HepG2 (cell line): Measurements from ENCODE around the gene ANKRD2. TPM values are rescaled to one million over a fixed set of nuclear protein-coding genes. Genes with fewer than 3 reads are reported as not detected.
A peak's percentile ranks its signal among the peaks of the same experiment; 100 is the strongest.
"Not testable (repeated sequence)": the region's sequence is repeated elsewhere in the genome, so short reads cannot be mapped to it uniquely, and the experiment has no call there.

Experiments
- ATAC-seq: fragments of 200-7000 bp; cut with Tn5 transposase; 3 replicates; pipeline ENCODE4 v1.9.1; 2020; ENCODE audit warnings: mild to moderate bottlenecking, moderate library complexity
- BruUV-seq: library from RNA; stranded (reverse); fragments of 400-500 nt; replicated peaks from 2 replicates; lab custom pipeline; 2021; lab: Mats Ljungman, UMichigan
- CTCF ChIA-PET: fragments of 300-600 bp; formaldehyde crosslinking; extraction: SDS; loops from one replicate; lab custom pipeline; 2021; ENCODE audit warnings: low total read pairs, inconsistent platforms, low intra/inter-chr PET ratio; lab: Yijun Ruan, JAX
- POLR2A ChIA-PET: fragments of 350-600 bp; sonication (Branson Sonifier 250); formaldehyde crosslinking; loops from one replicate; lab custom pipeline; 2020; ENCODE audit warnings: antibody characterized with exemption, inconsistent platforms; lab: Yijun Ruan, JAX
- DNase-seq: peaks from one replicate; pipeline ENCODE4 v3.0.0-alpha.2; 2015; ENCODE audit warnings: low spot score
- FAIRE-seq: peaks from 3 replicates; lab custom pipeline; 2011; peaks lifted over from hg19 to GRCh38; lab: Jason Lieb, UNC
- H2AFZ ChIP-seq: one replicate; pipeline ENCODE4 v1.6.1; 2011; ENCODE audit warnings: low read length, inconsistent platforms
- H3K27ac ChIP-seq: fragments of 300-600 bp; 3 replicates; pipeline ENCODE4 v1.8.0; 2011; ENCODE audit warnings: mixed run types, mild to moderate bottlenecking, mixed read lengths, low read length, inconsistent platforms; ENCODE audit not compliant: insufficient read depth; ENCODE audit errors: extremely low read length
- H3K27me3 ChIP-seq, 2 experiments: fragments of 200-600 bp in 1 of 2; 2 replicates in 1 of 2; 3 replicates in 1 of 2; pipeline versions ENCODE4 v1.6.0 to v1.8.0; 2011; ENCODE audit warnings: low read length in 2 of 2, mild to moderate bottlenecking in 2 of 2, moderate library complexity in 2 of 2, inconsistent platforms in 1 of 2; ENCODE audit not compliant: insufficient read depth in 2 of 2, control insufficient read depth in 1 of 2
- H3K36me3 ChIP-seq, 2 experiments: fragments of 200-600 bp in 1 of 2; replicated peaks in 1 of 2; 2 replicates in 1 of 2; 3 replicates in 1 of 2; pipeline versions ENCODE4 v1.5.1 to v1.8.0; 2011; ENCODE audit warnings: low read length in 2 of 2, inconsistent platforms in 1 of 2; ENCODE audit not compliant: insufficient read depth in 2 of 2, control insufficient read depth in 1 of 2
- H3K4me1 ChIP-seq: 2 replicates; pipeline ENCODE4 v1.5.1; 2012; ENCODE audit warnings: low read length, inconsistent platforms; ENCODE audit not compliant: insufficient read depth
- H3K4me2 ChIP-seq: 2 replicates; pipeline ENCODE4 v1.6.0; 2011; ENCODE audit warnings: low read depth, low read length, inconsistent platforms
- H3K4me3 ChIP-seq, 3 experiments: fragments of 200-600 bp in 1 of 3; sonication (generic), shearing (Covaris generic) in 1 of 3; replicated peaks in 1 of 3; 2 replicates each; pipeline ENCODE4 v1.5.1; 2011 to 2016; ENCODE audit warnings: low read length in 3 of 3, inconsistent platforms in 2 of 3, low read depth in 2 of 3, mild to moderate bottlenecking in 2 of 3, control low read depth in 1 of 3, mixed read lengths in 1 of 3; ENCODE audit not compliant: insufficient read depth in 1 of 3
- H3K79me2 ChIP-seq: one replicate; pipeline ENCODE4 v1.6.1; 2011; ENCODE audit warnings: low read length, inconsistent platforms; ENCODE audit not compliant: insufficient read depth
- H3K9ac ChIP-seq: 2 replicates; pipeline ENCODE4 v1.6.0; 2011; ENCODE audit warnings: mild to moderate bottlenecking, low read depth, low read length, inconsistent platforms; ENCODE audit not compliant: insufficient read depth
- H3K9me3 ChIP-seq: 2 replicates; pipeline ENCODE4 v1.5.1; 2012; ENCODE audit warnings: mild to moderate bottlenecking, low read length
- H4K20me1 ChIP-seq: 2 replicates; pipeline ENCODE4 v1.6.0; 2011; ENCODE audit warnings: inconsistent platforms, mild to moderate bottlenecking, low read length, moderate library complexity; ENCODE audit not compliant: insufficient read depth
- WGBS: methylation state at CpG from one replicate; pipeline ENCODE4 v1.1.6; 2017; ENCODE audit warnings: low lambda C conversion rate; 5-methylcytosine and 5-hydroxymethylcytosine counted together
- in situ Hi-C: cut with HindIII; loops from 2 replicates; pipeline ENCODE4 v1.10.0; 2017; ENCODE audit warnings: low pct_unique_long_range_greater_than_20kb; ENCODE audit not compliant: extremely low pct_ligation_motif_present
- intact Hi-C: fragments of 100-400 bp; cut with micrococcal nuclease; formaldehyde crosslinking; loops from one replicate; pipeline ENCODE4 v1.10.0; 2022; ENCODE audit not compliant: unreplicated experiment
- polyA plus RNA-seq, 8 experiments: library from polyadenylated mRNA; depleted of rRNA in 3 of 8; stranded (reverse) in 7 of 8; unstranded in 1 of 8; fragments of >200 nt; fragmentation: Illumina TruSeq in 4 of 8; extraction: Trizol in 4 of 8; gene quantifications; 2 replicates each; pipeline versions ENCODE4 v1.2.1 to v1.2.3, GENCODE V29; 2011 to 2016; ENCODE audit warnings: low read depth in 4 of 8, missing spikeins in 1 of 8, mixed read lengths in 1 of 8; ENCODE audit not compliant: insufficient read depth in 1 of 8
- total RNA-seq, 5 experiments: library from RNA; depleted of rRNA; stranded (reverse); fragments of >200 nt; fragmentation: Illumina TruSeq; extraction: Trizol; gene quantifications; 2 replicates each; pipeline ENCODE4 v1.2.3, GENCODE V29; 2016; ENCODE audit warnings: low read depth in 1 of 5

The ANKRD2 gene
- total and polyA plus RNA-seq, 2 of the 13 experiments (the other 11 are each of a cell fraction or from before 2014, with no cell fraction given): not detected

DNA sequence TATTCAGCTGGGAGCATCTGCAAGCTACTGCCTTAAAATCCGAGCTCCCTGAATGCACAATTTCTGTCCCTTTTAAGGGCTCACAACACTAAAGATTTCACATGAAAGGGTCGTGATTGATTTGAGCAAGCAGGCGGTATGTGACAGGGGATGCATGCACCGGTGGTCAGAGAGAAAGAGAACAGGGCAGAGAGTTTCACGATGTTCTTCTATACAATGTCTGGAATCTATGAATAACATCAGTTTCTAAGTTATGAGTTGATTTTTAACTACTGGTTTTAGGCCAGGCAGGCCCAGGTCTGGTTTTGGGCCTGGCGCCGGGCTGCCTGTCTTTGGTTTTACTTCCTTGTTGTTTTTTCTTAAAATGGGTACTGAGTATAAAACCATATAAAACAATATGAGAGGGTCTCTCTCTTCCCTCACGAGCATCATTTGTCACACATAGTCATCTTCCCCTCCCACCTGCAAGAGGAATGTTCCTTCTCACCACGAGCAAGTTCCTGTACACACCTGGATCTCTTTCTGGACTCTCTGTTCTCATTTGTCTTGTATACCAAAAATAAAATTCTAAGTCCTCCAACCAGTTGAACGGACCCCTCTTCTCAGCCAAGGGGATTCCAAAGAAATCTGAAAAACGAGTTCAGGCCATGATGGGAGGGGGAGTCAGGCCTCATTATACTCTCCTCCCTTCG is 11.0 kb upstream of the ANKRD2 start:
- 81% methylated on average over 12 of the region's 12 CpGs for WGBS
- CTCF ChIA-PET, FAIRE-seq, POLR2A ChIA-PET, H3K27ac ChIP-seq, H2AFZ ChIP-seq, DNase-seq, H3K79me2 ChIP-seq, H3K4me3 ChIP-seq, BruUV-seq, in situ Hi-C loops, H4K20me1 ChIP-seq, intact Hi-C loops, H3K27me3 ChIP-seq, H3K9me3 ChIP-seq, ATAC-seq, H3K9ac ChIP-seq, H3K36me3 ChIP-seq: not testable (repeated sequence)
- Histone ChIP-seq H3K4me2 (peak overlapping the region; percentile 62), H3K4me1 (peaks cover 15% of the 10 kb centered on the region; the same call in 1 of the 2 replicates)

- in situ Hi-C loops, FAIRE-seq, H3K27me3 ChIP-seq, H3K4me2 ChIP-seq, H3K36me3 ChIP-seq, ATAC-seq, POLR2A ChIA-PET, H3K9me3 ChIP-seq, H3K27ac ChIP-seq, DNase-seq, H3K4me3 ChIP-seq, CTCF ChIA-PET, BruUV-seq, H3K79me2 ChIP-seq, intact Hi-C loops, H4K20me1 ChIP-seq, H2AFZ ChIP-seq, H3K9ac ChIP-seq: not testable (repeated sequence)
- WGBS: 99% methylated on average over 5 of the region's 5 CpGs
- peaks cover 15% of the 10 kb centered on the region; the same call in 1 of the 2 replicates for H3K4me1 ChIP-seq
Observed at GRCh38 chr10:97562329-97562728, 10.2 kb upstream of the ANKRD2 start.
